Measurements from ENCODE around the gene FNBP1L.

Gene FNBP1L

DNA sequence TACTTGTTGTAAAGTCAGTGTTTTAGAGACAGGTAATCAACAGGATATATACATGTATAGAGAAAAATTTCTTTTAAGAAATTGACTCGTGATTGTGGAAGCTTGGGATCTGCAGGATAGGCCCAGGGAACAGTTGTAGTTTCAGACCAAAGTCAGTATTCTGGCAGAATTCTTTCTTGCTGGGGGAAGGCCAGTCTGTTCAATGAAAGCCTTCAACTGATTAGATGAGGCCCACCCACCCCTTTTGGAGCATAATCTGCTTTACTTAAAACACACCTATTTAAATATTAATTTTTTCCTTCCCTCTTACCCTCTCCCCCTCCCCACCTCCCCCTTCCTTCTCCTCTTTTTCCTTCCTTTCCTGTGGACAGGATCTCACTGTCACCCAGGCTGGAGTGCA lies 48.0 kb downstream of the FNBP1L start:
- Histone ChIP-seq H3K4me2 (ENCODE audit: insufficient read depth, low read length, poor library complexity, severe bottlenecking) (no peak overlapping the region), H2BK15ac (ENCODE audit: low read length) (no peak overlapping the region), H2BK5ac (ENCODE audit: low read length) (no peak overlapping the region), H3K9me3 (replicated peaks in 1 of 2; ENCODE audit: control insufficient read depth in 2 of 2, insufficient read depth in 1 of 2, low read depth in 1 of 2, low read length in 2 of 2) (peaks cover 0 to 10% of the 10 kb centered on the region in 2 donors), H3K4me1 (ENCODE audit: control insufficient read depth in 2 of 2, insufficient read depth in 1 of 2, low read depth in 1 of 2, low read length in 2 of 2) (no peaks in the 10 kb centered on the region), H3K14ac (ENCODE audit: low read length) (no peak overlapping the region), H3K27ac (replicated peaks; ENCODE audit: low read length) (no peak overlapping the region), H3K18ac (ENCODE audit: low read length) (no peak overlapping the region), H2AK5ac (ENCODE audit: low read depth, low read length) (no peak overlapping the region), H4K8ac (ENCODE audit: low read depth, low read length) (no peak overlapping the region), H3K27me3 (ENCODE audit: control insufficient read depth in 3 of 3, insufficient read depth in 3 of 3, low read depth in 1 of 3, low read length in 3 of 3) (no peaks in the 10 kb centered on the region), H3K4me3 (ENCODE audit: low read length in 2 of 2) (no peak overlapping the region), H3K23ac (ENCODE audit: low read depth, low read length, poor library complexity) (no peak overlapping the region), H3K9ac (ENCODE audit: low read depth, low read length, poor library complexity) (no peak overlapping the region), H2AFZ (ENCODE audit: low read length) (no peak overlapping the region), H3K4ac (ENCODE audit: low read length) (no peak overlapping the region), H4K91ac (ENCODE audit: low read depth, low read length, poor library complexity) (no peak overlapping the region), H3K36me3 (replicated peaks in 1 of 2; ENCODE audit: control insufficient read depth in 2 of 2, insufficient read depth in 2 of 2, low read length in 2 of 2) (peaks cover 0 to 32% of the 10 kb centered on the region in 2 donors), H3K79me1 (ENCODE audit: low read depth, low read length) (no peaks in the 10 kb centered on the region), H2BK12ac (ENCODE audit: low read length) (no peak overlapping the region), H2BK120ac (ENCODE audit: low read depth, low read length) (no peak overlapping the region)
- no peak for DNase-seq (ENCODE audit: low spot score)
- no CpG with 5 or more reads among the region's 1 CpG for WGBS, 2 donors (ENCODE audit: extremely low coverage in 2 of 2, insufficient read length in 2 of 2, insufficient replicate concordance in 1 of 2)

- Histone ChIP-seq H4K91ac (ENCODE audit: low read depth, low read length, poor library complexity) (no peak overlapping the region), H4K8ac (ENCODE audit: low read depth, low read length) (no peak overlapping the region), H2AFZ (ENCODE audit: low read length) (no peak overlapping the region), H3K27me3 (ENCODE audit: control insufficient read depth in 3 of 3, insufficient read depth in 3 of 3, low read depth in 1 of 3, low read length in 3 of 3) (no peaks in the 10 kb centered on the region), H3K18ac (ENCODE audit: low read length) (no peak overlapping the region), H2BK120ac (ENCODE audit: low read depth, low read length) (no peak overlapping the region), H3K4me2 (ENCODE audit: insufficient read depth, low read length, poor library complexity, severe bottlenecking) (no peak overlapping the region), H3K4me3 (ENCODE audit: low read length in 2 of 2) (no peak overlapping the region), H3K9ac (ENCODE audit: low read depth, low read length, poor library complexity) (no peak overlapping the region), H3K4ac (ENCODE audit: low read length) (no peak overlapping the region), H2BK5ac (ENCODE audit: low read length) (no peak overlapping the region), H3K23ac (ENCODE audit: low read depth, low read length, poor library complexity) (no peak overlapping the region), H3K79me1 (ENCODE audit: low read depth, low read length) (peaks cover 3% of the 10 kb centered on the region), H3K36me3 (replicated peaks in 1 of 2; ENCODE audit: control insufficient read depth in 2 of 2, insufficient read depth in 2 of 2, low read length in 2 of 2) (peaks cover 2 to 38% of the 10 kb centered on the region in 2 donors), H2BK12ac (ENCODE audit: low read length) (no peak overlapping the region), H3K9me3 (replicated peaks in 1 of 2; ENCODE audit: control insufficient read depth in 2 of 2, insufficient read depth in 1 of 2, low read depth in 1 of 2, low read length in 2 of 2) (peaks cover 0 to 10% of the 10 kb centered on the region in 2 donors), H3K27ac (replicated peaks; ENCODE audit: low read length) (no peak overlapping the region), H3K4me1 (ENCODE audit: control insufficient read depth in 2 of 2, insufficient read depth in 1 of 2, low read depth in 1 of 2, low read length in 2 of 2) (no peaks in the 10 kb centered on the region), H2BK15ac (ENCODE audit: low read length) (no peak overlapping the region), H3K14ac (ENCODE audit: low read length) (no peak overlapping the region), H2AK5ac (ENCODE audit: low read depth, low read length) (no peak overlapping the region)
- no peak for DNase-seq (ENCODE audit: low spot score)
- WGBS, 2 donors (ENCODE audit: extremely low coverage in 2 of 2, insufficient read length in 2 of 2, insufficient replicate concordance in 1 of 2): no CpG with 5 or more reads among the region's 4 CpGs
These were observed 48.6 kb downstream of the FNBP1L start for GRCh38 chr1:93496520-93496919.

DNA sequence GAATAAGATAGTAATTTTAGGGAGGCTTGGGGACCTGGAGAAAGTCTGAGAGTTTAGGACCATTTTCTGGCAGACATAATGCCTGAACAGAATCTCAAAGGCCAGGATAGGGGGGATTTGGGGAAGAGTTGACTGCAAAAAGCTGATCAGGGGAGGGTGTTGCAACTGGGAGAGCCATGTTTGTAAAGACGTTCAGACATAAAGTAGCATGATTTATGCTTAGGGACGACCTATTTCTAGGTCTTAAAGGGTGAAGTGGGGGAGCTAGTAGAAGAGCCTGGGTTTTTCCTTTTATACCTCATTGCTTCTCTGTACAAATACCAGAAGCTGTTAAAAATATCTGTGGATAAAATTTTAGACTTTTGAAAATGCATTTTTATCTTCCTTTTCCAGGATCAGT lies 51.2 kb downstream of the FNBP1L start:
- peaks cover 3% of the 10 kb centered on the region for H3K79me1 ChIP-seq (ENCODE audit: low read depth, low read length)
- no peak overlapping the region for H4K8ac ChIP-seq (ENCODE audit: low read depth, low read length)
- no CpG with 5 or more reads among the region's 2 CpGs for WGBS, 2 donors (ENCODE audit: extremely low coverage in 2 of 2, insufficient read length in 2 of 2, insufficient replicate concordance in 1 of 2)
- no peak overlapping the region for H2BK5ac ChIP-seq (ENCODE audit: low read length)
- no peak overlapping the region for H2AK5ac ChIP-seq (ENCODE audit: low read depth, low read length)
- no peak overlapping the region for H2BK120ac ChIP-seq (ENCODE audit: low read depth, low read length)
- no peak overlapping the region for H2BK12ac ChIP-seq (ENCODE audit: low read length)
- H3K27me3 ChIP-seq (ENCODE audit: control insufficient read depth in 3 of 3, insufficient read depth in 3 of 3, low read depth in 1 of 3, low read length in 3 of 3): no peaks in the 10 kb centered on the region
- no peak overlapping the region for H3K4me3 ChIP-seq (ENCODE audit: low read length in 2 of 2)
- no peak overlapping the region for H2BK15ac ChIP-seq (ENCODE audit: low read length)
- H3K9ac ChIP-seq (ENCODE audit: low read depth, low read length, poor library complexity): no peak overlapping the region
- H3K4me2 ChIP-seq (ENCODE audit: insufficient read depth, low read length, poor library complexity, severe bottlenecking): no peak overlapping the region
- no peak for DNase-seq (ENCODE audit: low spot score)
- peaks cover 0 to 7% of the 10 kb centered on the region in 2 donors for H3K9me3 ChIP-seq (replicated peaks in 1 of 2; ENCODE audit: control insufficient read depth in 2 of 2, insufficient read depth in 1 of 2, low read depth in 1 of 2, low read length in 2 of 2)
- no peaks in the 10 kb centered on the region for H3K4me1 ChIP-seq (ENCODE audit: control insufficient read depth in 2 of 2, insufficient read depth in 1 of 2, low read depth in 1 of 2, low read length in 2 of 2)
- H3K14ac ChIP-seq (ENCODE audit: low read length): no peak overlapping the region
- no peak overlapping the region for H2AFZ ChIP-seq (ENCODE audit: low read length)
- no peak overlapping the region for H3K4ac ChIP-seq (ENCODE audit: low read length)
- peaks cover 2 to 61% of the 10 kb centered on the region in 2 donors for H3K36me3 ChIP-seq (replicated peaks in 1 of 2; ENCODE audit: control insufficient read depth in 2 of 2, insufficient read depth in 2 of 2, low read length in 2 of 2)
- H3K18ac ChIP-seq (ENCODE audit: low read length): no peak overlapping the region
- no peak overlapping the region for H3K23ac ChIP-seq (ENCODE audit: low read depth, low read length, poor library complexity)
- no peak overlapping the region for H3K27ac ChIP-seq (replicated peaks; ENCODE audit: low read length)
- no peak overlapping the region for H4K91ac ChIP-seq (ENCODE audit: low read depth, low read length, poor library complexity)

- Histone ChIP-seq H3K4ac (ENCODE audit: low read length) (no peak overlapping the region), H3K4me1 (ENCODE audit: control insufficient read depth in 2 of 2, insufficient read depth in 1 of 2, low read depth in 1 of 2, low read length in 2 of 2) (no peaks in the 10 kb centered on the region), H2BK120ac (ENCODE audit: low read depth, low read length) (no peak overlapping the region), H3K18ac (ENCODE audit: low read length) (no peak overlapping the region), H3K79me1 (ENCODE audit: low read depth, low read length) (peaks cover 3% of the 10 kb centered on the region), H4K8ac (ENCODE audit: low read depth, low read length) (no peak overlapping the region), H3K14ac (ENCODE audit: low read length) (no peak overlapping the region), H2BK15ac (ENCODE audit: low read length) (no peak overlapping the region), H3K23ac (ENCODE audit: low read depth, low read length, poor library complexity) (no peak overlapping the region), H3K9ac (ENCODE audit: low read depth, low read length, poor library complexity) (no peak overlapping the region), H3K4me3 (ENCODE audit: low read length in 2 of 2) (no peak overlapping the region), H4K91ac (ENCODE audit: low read depth, low read length, poor library complexity) (no peak overlapping the region), H3K9me3 (replicated peaks in 1 of 2; ENCODE audit: control insufficient read depth in 2 of 2, insufficient read depth in 1 of 2, low read depth in 1 of 2, low read length in 2 of 2) (peaks cover 0 to 8% of the 10 kb centered on the region in 2 donors), H2BK5ac (ENCODE audit: low read length) (no peak overlapping the region), H2AFZ (ENCODE audit: low read length) (no peak overlapping the region), H3K36me3 (replicated peaks in 1 of 2; ENCODE audit: control insufficient read depth in 2 of 2, insufficient read depth in 2 of 2, low read length in 2 of 2) (peaks cover 2 to 64% of the 10 kb centered on the region in 2 donors), H2AK5ac (ENCODE audit: low read depth, low read length) (no peak overlapping the region), H3K27me3 (ENCODE audit: control insufficient read depth in 3 of 3, insufficient read depth in 3 of 3, low read depth in 1 of 3, low read length in 3 of 3) (no peaks in the 10 kb centered on the region), H3K27ac (replicated peaks; ENCODE audit: low read length) (no peak overlapping the region), H3K4me2 (ENCODE audit: insufficient read depth, low read length, poor library complexity, severe bottlenecking) (no peak overlapping the region), H2BK12ac (ENCODE audit: low read length) (no peak overlapping the region)
- WGBS, 2 donors (ENCODE audit: extremely low coverage in 2 of 2, insufficient read length in 2 of 2, insufficient replicate concordance in 1 of 2): no CpG with 5 or more reads among the region's 4 CpGs
- no peak for DNase-seq (ENCODE audit: low spot score)
These were observed 51.6 kb downstream of the FNBP1L start for GRCh38 chr1:93499533-93499932.
